Middle frontal gyrus (tissue), 1 donor: ENCODE measurements around the gene SYNGAP1.

ENCODE experiments used
- DNase-seq: peaks from one replicate; pipeline ENCODE4 v3.0.0-alpha.2; 2015; ENCODE audit warnings: low spot score; ENCODE audit errors: extremely low spot score

SYNGAP1 gene

DNA sequence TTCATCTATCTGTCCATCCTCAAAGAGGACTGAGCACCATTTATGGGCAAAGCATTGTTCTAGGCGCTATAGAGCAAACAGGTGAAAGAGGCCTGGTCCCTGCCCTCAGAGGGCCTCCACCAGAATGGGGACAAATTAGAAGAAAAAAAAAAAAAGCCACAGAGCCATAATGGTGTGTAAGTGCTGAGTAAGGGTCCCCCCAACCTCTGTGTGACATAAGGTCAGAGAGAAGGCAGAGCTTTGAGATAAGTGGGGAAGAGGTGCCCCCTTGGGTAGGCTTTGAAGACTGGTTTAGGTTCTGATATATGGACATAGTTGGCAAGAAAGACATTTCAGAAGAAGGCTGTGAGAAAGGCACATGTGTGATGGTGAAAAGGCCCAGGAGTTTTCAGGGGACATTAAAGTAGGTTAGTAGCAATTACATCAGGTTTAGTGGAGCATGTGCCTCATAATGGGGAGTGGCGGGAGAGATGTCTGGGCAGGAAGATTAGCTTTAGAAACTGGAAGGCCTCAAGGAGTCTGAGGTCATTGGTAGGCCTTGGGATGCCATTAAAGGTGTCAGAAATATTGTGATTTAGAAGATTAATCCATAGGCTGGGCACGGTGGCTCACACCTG lies 19.2 kb downstream of the SYNGAP1 start:
- DNase-seq, result no peak

DNA sequence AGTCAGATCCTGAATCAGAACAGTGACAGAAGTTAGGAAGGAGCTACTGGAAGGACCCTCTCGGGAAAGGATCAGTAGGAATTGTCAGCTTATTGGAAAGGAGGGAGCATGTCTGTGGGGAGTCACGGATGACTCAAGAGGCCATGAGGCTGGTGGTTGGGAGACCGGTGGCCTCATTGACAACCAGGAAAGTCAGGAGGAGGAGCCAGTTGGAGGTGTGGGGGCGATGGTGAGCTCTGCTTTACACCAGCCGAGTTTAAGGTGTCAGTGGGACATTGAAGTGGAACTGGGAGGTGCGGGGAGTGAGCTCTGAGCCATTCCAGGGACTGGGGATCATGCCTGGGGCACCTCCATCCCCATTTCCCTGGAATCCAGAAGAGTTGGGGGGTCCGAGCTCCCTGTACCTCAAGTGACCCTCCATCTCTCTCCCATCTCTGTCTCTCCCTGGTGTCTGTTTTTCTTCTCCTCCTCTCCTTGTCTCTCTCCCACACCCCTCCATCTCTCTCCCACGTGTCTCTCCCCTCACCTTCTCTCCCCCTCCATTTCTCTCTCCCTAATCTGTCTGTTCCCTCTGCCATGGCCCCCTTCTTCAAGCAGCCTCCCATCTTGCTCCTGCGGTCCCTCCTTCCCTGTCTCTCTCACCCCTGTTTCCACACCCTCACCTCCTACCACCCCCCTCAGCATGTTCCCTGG lies 20.2 kb downstream of the SYNGAP1 start:
- DNase-seq, result no peak

DNA sequence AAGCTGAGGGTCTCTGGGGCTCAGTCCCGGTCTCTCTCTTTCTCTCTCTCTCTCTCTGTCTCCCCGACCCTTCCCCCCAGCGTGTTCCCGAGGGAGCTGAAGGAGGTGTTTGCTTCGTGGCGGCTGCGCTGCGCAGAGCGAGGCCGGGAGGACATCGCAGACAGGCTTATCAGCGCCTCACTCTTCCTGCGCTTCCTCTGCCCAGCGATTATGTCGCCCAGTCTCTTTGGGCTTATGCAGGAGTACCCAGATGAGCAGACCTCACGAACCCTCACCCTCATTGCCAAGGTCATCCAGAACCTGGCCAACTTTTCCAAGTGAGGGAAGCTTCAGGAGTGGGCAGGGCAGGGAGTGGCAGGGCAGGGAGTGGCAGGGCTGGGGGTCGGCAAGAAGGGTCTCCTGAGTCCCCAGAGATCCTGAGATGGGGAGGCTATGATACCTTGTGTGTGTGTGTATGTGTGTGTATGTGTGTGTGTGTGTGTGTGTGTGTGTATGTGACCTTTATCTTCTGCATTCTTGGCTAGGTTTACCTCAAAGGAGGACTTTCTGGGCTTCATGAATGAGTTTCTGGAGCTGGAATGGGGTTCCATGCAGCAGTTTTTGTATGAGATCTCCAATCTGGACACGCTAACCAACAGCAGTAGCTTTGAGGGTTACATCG lies 20.9 kb downstream of the SYNGAP1 start:
- no peak for DNase-seq

DNA sequence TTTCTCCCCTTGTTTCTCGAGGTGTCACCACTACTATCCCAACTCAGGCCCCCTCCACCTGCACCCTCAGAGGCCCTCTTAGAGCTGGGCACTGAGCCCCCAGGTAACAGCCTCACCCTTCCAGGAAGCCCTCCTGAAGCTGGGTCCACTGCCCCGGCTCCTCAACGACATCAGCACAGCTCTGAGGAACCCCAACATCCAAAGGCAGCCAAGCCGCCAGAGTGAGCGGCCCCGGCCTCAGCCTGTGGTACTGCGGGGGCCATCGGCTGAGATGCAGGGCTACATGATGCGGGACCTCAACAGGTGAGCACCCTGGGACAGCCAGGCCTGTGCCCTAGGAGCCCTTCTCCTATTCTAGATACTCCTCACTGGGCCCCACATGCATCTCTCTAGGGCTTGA lies 21.6 kb downstream of the SYNGAP1 start:
- DNase-seq, result no peak

DNA sequence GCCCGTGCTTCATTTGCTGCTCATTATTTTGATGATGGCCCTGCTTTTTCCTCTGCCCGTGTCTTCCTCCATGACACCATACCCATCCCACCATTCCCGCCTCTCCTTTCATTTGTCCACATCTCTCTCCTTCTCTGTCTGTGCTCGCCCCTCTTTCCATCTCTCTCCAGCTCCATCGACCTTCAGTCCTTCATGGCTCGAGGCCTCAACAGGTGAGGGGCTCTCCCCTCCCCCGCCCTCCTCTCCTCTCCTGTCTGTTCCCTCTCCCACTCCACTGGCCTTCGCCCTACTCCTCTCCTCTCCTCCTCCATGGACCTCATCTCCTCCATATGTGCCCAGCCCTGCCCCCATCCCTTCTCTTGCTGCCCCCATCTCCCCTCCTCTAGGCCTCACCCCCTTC lies 22.4 kb downstream of the SYNGAP1 start:
- no peak for DNase-seq

DNA sequence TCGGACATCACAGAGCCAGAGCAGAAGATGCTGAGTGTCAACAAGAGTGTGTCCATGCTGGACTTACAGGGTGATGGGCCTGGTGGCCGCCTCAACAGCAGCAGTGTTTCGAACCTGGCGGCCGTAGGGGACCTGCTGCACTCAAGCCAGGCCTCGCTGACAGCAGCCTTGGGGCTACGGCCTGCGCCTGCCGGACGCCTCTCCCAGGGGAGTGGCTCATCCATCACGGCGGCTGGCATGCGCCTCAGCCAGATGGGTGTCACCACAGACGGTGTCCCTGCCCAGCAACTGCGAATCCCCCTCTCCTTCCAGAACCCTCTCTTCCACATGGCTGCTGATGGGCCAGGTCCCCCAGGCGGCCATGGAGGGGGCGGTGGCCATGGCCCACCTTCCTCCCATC lies 23.2 kb downstream of the SYNGAP1 start:
- DNase-seq, result no peak

DNA sequence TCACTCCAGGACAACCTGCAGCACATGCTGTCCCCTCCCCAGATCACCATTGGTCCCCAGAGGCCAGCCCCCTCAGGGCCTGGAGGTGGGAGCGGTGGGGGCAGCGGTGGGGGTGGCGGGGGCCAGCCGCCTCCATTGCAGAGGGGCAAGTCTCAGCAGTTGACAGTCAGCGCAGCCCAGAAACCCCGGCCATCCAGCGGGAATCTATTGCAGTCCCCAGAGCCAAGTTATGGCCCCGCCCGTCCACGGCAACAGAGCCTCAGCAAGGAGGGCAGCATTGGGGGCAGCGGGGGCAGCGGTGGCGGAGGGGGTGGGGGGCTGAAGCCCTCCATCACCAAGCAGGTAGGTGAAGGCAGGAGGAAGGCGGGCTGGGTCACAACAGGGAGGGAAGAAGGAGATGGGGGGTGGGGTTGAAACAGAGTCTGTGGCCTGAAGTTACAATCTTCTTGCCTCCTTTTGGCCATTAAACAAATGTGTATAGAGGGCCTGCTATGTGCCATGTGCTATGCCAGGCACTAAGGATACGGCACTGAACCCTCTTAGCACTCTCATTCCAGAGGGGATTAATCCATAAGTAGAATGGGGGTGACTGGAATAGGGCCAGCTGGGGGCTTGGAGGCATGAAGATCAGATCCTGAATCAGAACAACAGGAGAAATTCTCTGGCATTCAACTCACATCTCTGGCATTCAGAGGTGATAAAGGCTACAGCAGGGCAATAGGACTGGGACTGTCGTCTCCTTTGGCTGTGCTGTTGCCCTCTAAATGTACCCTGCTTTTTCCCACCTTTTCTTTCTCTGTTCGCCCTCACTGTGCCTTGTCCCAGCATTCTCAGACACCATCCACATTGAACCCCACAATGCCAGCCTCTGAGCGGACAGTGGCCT lies 24.0 kb downstream of the SYNGAP1 start:
- no peak for DNase-seq

DNA sequence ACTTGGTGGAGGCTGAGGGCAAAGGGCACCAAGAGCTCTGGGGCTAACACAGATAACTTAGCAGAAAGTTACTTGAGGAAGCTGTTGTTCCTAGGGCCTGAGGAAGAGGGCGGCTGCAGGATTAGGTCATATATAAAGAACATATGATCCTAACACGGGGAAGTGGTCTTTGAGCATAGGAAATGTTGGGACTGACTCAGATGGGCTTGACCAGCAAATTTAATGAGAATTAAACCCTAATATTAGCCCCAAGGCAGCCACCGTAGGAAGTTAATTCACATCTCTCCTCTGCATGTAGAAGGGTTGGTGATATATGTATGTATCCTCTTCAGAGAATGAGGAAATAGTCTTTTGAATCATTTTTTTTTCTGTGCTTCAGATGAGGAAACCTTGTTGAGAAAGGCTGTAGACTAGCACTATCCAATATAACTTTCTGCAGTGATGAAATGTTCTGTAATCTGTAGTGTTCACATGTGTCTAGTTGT lies 25.3 kb downstream of the SYNGAP1 start:
- no peak for DNase-seq

DNA sequence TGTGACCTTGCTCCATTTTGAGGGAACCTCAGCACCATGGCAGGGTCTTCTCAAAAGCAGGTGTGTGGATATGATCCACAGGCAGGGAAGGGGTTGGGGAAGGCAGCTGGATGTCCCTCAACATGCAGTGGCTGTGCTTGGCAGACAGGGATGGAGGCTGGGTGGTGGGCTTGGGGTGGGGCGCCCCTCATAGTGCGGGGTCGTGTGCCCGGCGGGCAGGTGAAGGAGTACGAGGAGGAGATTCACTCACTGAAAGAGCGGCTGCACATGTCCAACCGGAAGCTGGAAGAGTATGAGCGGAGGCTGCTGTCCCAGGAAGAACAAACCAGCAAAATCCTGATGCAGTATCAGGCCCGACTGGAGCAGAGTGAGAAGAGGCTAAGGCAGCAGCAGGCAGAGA lies 26.5 kb downstream of the SYNGAP1 start:
- no peak for DNase-seq

DNA sequence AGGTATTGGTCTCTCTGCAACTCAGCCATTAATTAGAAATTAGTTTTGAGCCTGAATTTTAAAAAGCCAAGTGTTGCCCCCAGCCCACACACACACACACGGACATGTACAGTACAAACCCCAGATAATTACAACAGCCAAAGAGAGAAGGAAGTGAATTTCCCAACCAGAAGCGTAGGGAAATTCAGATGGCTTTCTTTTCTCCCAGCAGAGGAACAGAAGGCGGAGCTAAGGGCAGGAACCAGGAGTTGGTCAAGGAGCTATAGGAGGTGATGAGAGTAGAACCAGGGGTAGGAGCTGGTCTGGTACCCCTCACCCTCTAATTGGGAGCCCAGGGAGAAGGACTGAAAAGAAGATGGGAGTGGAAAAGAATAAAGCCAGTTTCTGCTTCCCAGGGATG lies 30.6 kb downstream of the SYNGAP1 start:
- DNase-seq, result no peak

DNA sequence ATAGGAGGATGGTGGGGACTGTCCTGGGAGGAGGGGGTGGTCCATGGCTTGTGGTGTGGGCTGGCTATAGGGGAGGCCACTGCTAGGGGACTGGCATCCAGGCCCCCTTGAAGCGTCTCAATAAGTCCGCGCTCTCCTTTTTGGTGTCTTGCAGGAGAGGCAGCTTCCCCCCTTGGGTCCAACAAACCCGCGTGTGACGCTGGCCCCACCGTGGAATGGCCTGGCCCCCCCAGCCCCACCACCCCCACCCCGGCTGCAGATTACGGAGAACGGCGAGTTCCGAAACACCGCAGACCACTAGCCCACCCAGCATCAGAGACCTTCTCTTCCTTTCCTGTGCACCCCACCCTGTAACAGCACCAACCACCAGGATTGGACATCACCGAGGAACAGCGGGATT lies 31.7 kb downstream of the SYNGAP1 start:
- DNase-seq, result no peak

DNA sequence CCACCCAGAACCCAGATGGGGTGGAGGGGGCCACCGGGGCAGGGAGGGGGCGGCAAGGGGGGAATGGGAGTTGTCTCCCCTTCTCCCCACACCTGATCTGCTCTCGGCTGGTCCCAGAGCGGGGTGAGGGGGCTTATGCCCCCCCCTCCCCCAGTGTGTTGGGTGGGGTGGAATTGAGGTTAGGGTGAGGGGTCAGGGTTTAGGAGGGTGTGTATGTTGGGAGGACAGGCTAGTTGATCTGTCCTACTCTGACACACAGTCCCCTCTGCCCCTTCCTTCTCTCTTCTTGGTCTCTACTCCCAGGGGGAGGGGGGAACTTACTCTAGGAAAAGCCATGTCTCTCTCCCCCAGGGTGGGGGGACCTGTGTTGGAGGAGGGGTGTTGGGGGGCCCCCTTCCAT lies 32.6 kb downstream of the SYNGAP1 start:
- no peak for DNase-seq

DNA sequence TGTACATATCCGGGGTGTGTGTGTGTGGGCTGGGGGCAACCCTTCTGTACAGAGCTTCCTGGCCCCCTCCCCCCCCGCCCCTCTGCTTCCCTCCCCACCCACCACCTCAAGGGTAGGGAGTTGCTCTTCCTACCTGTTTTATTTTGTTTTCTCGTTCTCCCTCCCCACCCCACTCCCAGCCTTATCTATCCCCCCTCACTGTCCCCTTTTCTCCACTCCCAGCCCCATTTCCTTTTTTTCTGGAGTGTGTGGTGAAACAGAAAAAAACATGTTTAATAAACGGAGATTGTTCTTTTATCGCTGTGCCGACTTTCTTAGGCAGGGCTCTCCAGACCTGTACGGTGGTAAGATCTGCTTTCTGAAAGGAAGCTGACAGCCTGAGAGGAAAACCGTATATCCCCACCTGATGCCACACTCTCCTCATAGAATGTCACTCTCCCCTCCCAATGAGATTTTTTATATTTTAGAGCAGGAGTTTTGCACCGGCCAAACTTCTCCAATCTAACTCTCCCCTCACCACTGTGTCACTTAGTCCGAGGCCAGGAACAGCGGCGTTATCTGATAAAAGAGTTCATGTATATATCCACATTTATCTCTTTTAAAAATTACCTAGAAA lies 33.6 kb downstream of the SYNGAP1 start:
- no peak for DNase-seq

DNA sequence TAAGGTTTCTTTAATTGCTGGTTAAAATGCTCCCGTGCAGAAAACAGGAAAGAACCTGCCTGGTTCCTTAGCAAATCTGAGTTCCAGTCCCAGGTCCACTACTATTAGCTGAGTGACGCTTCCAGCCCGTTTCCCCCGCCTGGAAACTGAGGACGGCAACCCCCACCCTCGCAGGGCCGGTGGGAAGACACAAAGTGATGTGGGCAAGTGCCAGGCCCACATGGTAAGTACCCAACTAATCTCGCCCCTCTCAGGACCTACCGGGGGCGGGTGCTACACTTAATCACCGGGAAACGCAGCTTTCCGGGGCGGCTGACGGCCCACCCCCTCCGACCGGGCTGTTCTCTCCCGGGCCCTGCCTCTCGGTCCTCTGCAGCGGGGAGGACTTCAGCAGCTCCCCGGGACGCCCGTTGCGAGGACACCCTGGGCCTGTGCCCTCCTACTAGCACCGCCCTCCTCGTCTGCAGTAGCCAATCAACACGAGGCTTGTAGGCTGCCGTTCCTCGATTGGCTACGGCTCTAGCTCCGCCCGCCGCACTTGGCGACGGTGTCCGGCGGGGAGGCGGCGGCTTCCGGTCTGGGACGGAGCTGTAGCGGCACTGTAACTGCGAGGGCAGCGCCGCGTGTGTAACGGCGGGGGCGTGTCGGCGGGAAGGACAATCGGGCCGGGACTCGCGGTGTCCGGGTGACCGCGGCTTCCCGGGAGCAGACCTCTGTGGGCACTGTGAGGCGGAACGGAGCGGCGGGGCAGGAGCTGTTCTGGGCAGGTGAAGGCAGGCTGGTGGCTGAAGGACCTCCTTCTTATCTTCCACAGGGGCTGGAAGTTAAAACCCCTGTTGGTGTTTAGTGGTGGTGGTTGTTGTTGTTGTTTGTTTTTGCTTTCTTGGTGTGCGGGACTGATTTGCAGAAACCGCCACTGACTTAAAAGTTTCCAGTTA lies 34.4 kb downstream of the SYNGAP1 start, which contains the start of gene ZBTB9:
ZBTB9 (plus strand) TSS at position 568 of the 938 bp plus-strand sequence. CDS start 525 bp downstream, outside the sequence.
- peak; percentile 94 for DNase-seq

DNA sequence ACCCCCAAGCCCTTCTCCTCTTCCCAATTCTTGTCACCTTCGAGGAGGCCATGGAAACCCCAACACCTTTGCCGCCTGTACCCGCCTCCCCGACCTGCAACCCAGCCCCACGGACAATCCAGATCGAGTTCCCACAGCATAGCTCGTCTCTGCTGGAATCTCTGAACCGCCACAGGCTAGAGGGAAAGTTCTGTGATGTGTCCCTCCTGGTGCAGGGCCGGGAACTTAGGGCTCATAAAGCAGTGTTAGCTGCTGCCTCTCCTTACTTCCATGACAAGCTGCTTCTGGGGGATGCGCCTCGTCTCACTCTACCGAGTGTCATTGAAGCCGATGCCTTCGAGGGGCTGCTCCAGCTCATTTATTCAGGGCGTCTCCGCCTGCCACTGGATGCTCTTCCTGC lies 35.2 kb downstream of the SYNGAP1 start:
- no peak for DNase-seq

DNA sequence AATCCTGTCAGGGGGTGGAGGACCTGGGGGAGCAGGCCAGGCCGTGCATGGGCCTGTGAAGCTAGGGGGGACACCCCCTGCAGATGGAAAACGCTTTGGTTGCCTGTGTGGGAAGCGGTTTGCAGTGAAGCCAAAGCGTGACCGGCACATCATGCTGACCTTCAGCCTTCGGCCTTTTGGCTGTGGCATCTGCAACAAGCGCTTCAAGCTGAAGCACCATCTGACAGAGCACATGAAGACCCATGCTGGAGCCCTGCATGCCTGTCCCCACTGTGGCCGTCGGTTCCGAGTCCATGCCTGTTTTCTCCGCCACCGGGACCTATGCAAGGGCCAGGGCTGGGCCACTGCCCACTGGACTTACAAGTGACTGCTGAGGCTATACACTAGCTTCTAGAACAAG lies 36.3 kb downstream of the SYNGAP1 start:
- no peak for DNase-seq

DNA sequence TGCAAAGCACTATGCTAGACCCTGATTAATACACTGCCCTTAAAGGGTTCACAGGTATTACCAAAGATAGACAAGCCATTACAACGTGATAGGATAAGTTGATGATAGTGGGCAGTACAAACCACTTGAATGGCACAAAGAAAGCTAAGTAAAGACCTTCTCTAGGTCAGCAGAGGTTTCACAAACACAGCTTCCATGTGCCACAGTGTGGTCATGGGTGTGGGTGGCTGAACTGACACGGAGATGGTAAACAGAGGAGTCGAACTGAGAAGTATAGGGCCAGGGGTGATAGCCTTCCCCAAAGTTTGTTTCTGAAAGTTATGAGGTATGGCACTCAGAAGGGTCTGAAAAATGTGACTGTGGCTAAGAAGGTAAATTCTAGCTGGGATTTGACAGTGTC lies 38.8 kb downstream of the SYNGAP1 start:
- no peak for DNase-seq

DNA sequence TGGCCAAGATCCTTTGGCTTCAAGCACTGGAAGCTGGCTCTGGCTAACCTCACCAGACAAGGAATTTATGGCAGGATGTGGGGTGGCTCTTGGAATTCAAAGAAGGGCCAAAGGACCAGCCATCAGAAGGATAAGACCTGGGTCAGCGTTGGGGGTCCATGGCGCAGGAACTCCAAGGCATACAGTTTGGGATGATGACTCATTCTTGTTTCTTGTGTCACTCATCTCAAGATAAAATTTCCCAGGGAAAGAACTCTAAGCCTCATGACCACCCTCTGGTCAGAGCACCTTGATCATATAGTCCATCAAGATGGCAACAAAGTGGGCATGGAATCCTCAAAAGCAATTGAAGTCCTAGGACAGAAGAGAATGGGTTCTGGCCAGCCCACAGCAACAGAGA lies 39.4 kb downstream of the SYNGAP1 start:
- DNase-seq, result no peak

DNA sequence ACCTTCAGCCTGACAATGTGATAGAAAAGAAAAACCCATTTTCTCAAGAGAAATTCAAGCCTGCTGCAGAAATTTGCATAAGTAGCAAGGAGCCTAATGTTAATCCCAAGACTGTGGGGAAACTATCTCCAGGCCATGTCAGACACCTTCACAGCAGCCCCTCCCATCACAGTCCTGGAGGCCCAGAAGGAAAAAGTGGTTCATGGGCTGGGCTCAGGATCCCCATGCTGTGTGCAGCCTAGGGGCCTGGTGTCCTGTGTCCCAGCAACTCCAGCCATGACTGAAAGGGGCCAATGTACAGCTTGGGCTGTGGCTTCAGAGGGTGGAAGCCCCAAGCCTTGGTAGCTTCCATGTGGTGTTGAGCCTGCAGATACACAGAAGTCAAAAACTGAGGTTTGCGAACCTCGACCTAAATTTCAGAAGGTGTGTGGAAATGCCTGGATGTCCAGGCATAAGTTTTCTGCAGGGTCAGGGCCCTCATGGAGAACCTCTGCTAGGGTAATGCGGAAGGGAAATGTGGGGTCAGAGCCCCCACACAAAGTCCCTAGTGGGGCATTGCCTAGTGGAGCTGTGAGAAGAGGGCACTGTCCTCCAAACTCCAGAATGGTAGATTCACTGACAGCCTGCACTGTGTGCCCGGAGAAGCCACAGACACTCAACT lies 46.3 kb downstream of the SYNGAP1 start:
- DNase-seq, result no peak

DNA sequence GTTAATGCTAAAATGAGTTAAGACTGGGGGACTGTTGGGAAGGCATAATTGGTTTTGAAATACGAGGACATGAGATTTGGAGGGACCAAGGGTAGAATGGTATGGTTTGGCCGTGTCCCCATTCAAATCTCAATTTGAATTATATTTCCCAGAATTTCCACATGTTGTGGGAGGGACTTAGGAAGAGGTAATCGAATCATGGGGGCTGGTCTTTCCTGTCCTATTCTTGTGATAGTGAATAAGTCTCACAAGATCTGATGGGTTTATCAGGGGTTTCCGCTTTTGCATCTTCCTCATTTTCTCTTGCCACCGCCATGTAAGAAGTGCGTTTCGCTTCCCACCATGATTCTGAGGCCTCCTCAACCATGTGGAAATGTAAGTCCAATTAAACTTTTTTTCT lies 47.2 kb downstream of the SYNGAP1 start:
- no peak for DNase-seq
